ENCODE measurements around the gene FTCD.
A peak's percentile ranks its signal among the peaks of the same experiment; 100 is the strongest.
"Not testable (repeated sequence)": the region's sequence is repeated elsewhere in the genome, so short reads cannot be mapped to it uniquely, and the experiment has no call there.

Gene FTCD

DNA sequence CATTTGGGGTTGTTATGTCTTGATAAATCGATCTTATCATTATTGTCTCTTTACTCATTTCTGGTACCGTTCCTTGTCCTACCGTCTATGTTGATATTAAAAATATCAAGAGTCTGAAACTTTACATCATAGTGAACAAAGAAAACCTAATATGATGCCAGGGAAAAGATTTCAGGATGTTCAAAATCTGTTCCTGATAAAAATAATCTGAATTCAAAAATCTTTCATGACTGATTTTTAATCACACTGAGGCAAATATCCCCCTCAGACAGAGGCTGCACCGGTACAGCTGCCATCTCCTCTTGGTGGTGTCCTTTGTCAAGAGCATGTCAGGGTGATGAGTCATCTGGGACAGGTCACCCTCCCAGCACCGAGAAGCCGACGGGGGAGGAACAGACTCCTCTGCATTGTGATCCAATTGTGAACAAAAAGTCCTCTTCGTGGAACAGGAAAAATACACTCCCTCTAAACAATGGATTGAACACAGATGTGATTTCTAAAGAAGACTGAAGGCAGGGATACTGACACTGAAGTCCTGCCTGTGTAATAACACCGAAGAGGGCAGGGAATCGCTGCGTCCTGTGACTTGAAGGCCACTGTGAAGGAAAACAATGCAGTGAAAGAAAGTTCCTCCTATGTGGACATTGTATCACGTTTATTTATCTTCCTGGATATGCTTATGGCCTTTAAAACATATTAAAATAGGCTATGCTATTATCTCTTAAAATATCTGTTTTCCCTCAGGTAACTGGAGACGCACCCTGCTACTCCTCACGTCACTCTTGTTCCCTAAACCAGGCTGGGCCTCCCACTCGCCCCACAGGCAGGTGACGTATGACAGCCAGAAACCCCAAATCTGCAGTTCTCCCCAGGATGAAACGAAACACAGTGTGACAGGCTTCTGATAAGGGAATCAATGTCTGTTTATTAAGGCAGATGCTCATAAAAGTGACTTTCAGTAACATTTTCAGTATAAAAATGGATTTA, 33.1 kb upstream of the FTCD start:
- peak; percentile 36 for DNase-seq (ENCODE audit: low read depth)

GRCh38 chr21:46187814-46188213, 32.4 kb upstream of the FTCD start:
- no peak for DNase-seq (ENCODE audit: low read depth)

GRCh38 chr21:46187261-46187660, 31.9 kb upstream of the FTCD start:
- no peak for DNase-seq (ENCODE audit: low read depth)

- no peak for DNase-seq (ENCODE audit: low read depth)
Measured at GRCh38 chr21:46185716-46186115, 30.3 kb upstream of the FTCD start.

GRCh38 chr21:46184625-46185555, 29.5 kb upstream of the FTCD start:
- DNase-seq (ENCODE audit: low read depth), result peak; percentile 49

GRCh38 chr21:46183910-46184624, 28.7 kb upstream of the FTCD start, which contains the start of gene SPATC1L:
TSS of gene SPATC1L (minus strand) at chr21:46184459. CDS start at chr21:46182816, 1,643 bp downstream.
- DNase-seq (ENCODE audit: low read depth), result peak; percentile 37

GRCh38 chr21:46183337-46183909, 28.0 kb upstream of the FTCD start:
- not testable (repeated sequence) for DNase-seq (ENCODE audit: low read depth)

DNA sequence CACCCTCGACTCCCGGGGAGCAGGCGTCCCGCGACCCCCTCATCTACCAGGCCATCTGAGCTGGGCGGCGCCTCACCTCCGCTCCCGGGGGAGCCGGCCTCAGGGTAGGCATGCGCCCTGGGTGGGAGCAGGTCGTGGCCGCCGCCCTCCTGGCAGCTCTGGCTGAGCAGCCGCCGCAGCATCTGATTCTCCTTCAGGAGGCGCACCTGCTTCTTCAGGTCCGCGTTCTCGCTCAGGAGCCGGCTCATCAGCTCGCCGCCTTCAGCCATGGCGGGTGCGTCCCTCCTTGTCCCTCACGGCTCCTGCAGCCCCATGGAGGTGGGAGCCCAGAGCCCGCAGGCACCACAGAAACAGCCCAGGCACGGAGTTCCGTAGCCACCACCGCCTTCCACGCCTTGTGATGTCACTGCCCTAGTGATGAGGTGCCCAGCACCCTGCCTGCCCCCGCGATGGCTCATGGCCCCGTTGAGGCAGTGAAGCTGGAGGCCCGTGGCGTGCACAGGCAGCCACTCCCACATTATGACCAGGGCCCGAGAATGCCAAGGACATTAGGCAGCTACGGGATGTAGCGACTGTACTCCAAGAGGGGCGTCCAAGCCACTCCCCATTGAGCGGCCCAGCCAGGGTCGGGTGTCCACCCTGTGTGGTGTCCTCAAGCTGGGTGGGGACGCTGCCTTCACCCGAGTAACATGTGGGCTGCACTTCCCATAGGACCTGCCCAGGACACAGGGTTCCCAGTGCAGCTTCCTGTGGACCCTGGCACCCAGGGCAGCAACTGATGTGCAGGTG, 27.4 kb upstream of the FTCD start:
- DNase-seq (ENCODE audit: low read depth), result no peak

DNA sequence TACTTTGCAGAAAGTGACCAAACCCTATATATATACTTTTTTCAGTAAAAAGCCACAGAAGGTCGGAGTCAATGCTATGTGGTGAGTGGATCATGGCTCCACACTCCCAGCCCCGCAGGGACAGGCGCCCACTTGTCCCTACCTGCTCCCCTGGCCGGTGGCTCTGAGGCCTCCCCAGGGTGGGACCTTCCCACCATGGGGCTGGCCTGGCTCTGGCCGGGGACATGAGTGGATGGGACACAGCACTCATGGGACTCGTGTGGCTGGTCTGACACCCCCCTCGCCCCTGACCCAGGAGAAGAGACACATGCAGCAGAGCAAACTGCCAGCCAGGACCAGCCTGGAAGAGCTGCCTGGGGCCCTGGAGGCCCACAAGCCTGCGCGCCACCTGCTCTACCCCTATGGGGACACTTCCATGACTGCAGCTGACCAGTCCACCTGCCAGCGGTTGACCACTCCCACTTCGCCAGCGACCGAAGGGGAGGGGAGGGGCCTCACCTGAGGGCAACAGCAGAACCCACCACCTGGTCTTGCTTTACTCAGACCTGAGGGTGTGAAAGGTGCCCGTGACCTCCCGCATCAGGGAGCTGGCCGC, 26.7 kb upstream of the FTCD start:
- no peak for DNase-seq (ENCODE audit: low read depth)

GRCh38 chr21:46181436-46181835, 26.1 kb upstream of the FTCD start:
- DNase-seq (ENCODE audit: low read depth), result no peak

DNA sequence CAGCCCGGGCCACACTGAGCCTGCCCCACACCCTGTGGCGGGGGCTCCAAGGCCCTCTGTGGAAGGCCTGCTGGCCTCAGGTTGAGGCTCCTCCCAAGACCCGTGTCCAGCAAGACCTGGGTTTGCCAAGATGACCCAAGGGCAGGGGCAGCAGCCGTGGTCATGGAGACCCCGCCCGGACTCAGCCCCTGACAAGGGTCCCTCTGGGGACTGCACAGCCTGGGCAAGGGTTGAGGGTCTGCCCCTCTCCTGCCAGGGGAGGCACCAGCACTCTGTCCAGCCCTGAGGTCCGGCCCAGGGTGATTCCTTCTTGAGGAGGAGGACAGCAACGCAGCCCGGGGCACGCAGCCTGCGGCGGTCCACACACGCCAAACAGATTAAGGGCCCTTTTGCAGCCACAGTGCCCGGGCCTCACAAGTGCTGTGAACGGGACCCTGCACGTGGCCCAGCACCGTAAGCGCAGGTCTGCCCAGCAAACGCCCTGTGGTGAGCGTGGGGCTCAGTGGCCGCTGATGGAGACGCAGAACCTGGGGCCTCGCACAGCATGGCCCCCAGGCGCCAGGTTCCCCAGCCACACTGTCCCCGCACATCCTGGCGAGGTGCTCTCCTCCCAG, 25.5 kb upstream of the FTCD start:
- DNase-seq (ENCODE audit: low read depth), result no peak

GRCh38 chr21:46180079-46180722, 24.8 kb upstream of the FTCD start:
- DNase-seq (ENCODE audit: low read depth), result no peak

- no peak for DNase-seq (ENCODE audit: low read depth)
Measured at GRCh38 chr21:46179708-46180078, 24.3 kb upstream of the FTCD start.

DNA sequence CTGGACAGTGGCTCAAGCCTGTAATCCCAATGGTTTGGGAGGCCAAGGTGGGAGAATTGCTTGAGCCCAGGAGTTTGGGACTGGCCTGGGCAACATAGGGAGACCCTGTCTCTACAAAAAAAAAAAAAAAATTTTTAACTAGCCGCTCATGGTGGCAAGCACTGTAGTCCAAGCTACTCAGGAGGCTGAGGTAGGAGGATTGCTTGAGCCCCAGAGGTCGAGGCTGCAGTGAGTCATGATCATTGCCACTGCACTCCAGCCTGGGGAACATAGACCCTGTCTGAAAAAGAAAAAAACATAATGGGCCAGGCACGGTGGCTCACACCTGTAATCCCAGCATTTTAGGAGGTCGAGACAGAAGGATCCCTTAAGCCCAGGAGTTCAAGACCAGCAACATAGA, 23.6 kb upstream of the FTCD start:
- DNase-seq (ENCODE audit: low read depth), result no peak

DNA sequence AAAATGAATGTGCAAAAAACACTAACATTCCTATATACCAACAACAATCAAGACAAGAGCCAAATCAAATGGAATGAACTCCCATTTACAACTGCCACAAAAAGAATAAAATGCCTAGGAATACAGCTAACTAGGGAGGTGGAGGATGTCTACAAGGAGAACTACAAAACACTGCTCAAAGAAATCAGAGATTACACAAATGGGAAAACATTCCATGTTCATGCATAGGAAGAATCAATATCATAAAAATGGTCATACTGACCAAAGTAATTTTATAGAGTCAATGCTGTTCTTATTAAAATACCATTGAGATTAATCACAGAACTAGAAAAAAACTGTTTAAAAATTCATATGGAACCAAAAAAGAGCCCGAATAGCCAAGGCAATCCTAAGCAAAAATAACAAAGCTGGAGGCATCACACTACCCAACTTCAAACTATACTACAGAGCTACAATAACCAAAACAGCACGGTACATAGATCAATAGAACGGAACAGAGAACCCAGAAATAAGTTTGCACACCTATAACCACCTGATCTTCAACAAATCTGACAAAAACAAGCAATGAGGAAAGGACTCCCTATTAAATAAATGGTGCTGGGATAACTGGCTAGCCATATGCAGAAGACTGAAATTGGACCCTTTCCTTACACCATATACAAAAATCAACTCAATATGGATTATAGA, 21.2 kb upstream of the FTCD start:
- DNase-seq (ENCODE audit: low read depth), result not testable (repeated sequence)

GRCh38 chr21:46173573-46173972, 18.2 kb upstream of the FTCD start:
- DNase-seq (ENCODE audit: low read depth), result no peak

DNA sequence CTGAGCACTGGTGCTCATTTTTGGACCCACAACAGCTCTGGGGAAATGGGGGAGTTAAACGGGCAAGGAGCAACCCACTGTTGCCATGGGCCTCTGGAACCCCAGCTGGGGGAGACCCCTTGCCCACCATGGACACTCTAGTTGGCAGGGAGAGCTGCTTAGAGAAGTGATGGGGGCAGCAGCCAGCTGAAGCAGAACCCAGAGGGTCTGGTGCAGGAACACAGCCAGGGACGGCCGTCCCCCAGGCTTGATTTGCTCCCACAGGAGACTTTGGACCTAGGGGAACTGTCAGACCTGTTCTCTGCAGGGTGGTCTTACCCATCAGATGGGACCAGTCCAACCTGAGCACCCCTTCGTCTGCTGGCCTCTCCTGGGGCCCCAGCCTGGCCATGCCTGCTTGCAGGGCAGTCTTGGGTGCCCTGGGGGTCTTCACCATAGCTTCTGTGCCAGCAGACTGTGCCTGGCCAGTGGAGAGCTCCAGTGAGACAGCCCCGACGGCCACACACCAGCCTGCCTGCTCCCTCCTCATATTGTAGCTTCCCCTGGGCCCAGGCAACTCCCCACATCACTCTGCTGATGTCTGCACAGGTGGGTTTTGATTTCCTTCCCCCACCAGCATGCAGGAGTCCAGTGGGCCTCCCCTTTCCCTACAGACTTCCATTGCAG, 17.6 kb upstream of the FTCD start:
- no peak for DNase-seq (ENCODE audit: low read depth)
